WTC11 (cell line): Measurements from ENCODE around the gene SFRP2.

Source experiments
- ATF6 ChIP-seq: sonication (generic); formaldehyde crosslinking; IDR thresholded peaks from 2 replicates; pipeline ENCODE4 v1.8.1; 2023; ENCODE audit warnings: mild to moderate bottlenecking, missing genetic modification reagents
- CTCF ChIP-seq: fragments of 200-600 bp; IDR thresholded peaks from 2 replicates; pipeline ENCODE4 v1.8.0; 2022; ENCODE audit warnings: antibody characterized with exemption
- ELF4 ChIP-seq: sonication (generic); formaldehyde crosslinking; IDR thresholded peaks from 2 replicates; pipeline ENCODE4 v1.8.1; 2022; ENCODE audit warnings: low read depth, mild to moderate bottlenecking, moderate library complexity, missing genetic modification reagents
- ETV6 ChIP-seq: sonication (generic); formaldehyde crosslinking; IDR thresholded peaks from 2 replicates; pipeline ENCODE4 v1.8.1; 2022; ENCODE audit warnings: mild to moderate bottlenecking, missing genetic modification reagents
- JUN ChIP-seq: sonication (generic); formaldehyde crosslinking; IDR thresholded peaks from 2 replicates; pipeline ENCODE4 v1.8.0; 2023; ENCODE audit warnings: mild to moderate bottlenecking, missing genetic modification reagents
- PREB ChIP-seq: sonication (generic); formaldehyde crosslinking; IDR thresholded peaks from 2 replicates; pipeline ENCODE4 v1.8.1; 2022; ENCODE audit warnings: mild to moderate bottlenecking, missing genetic modification reagents, moderate library complexity, borderline replicate concordance
- SP1 ChIP-seq: sonication (generic); formaldehyde crosslinking; conservative IDR thresholded peaks from 2 replicates; pipeline ENCODE4 v1.8.1; 2022; ENCODE audit warnings: missing genetic modification reagents
- TEAD1 ChIP-seq: sonication (generic); formaldehyde crosslinking; IDR thresholded peaks from 2 replicates; pipeline ENCODE4 v1.8.0; 2022; ENCODE audit warnings: mild to moderate bottlenecking, missing genetic modification reagents
- TP53 ChIP-seq: sonication (generic); formaldehyde crosslinking; IDR thresholded peaks from 2 replicates; pipeline ENCODE4 v1.8.1; 2023; ENCODE audit warnings: mild to moderate bottlenecking, missing genetic modification reagents
- USF1 ChIP-seq: sonication (generic); formaldehyde crosslinking; IDR thresholded peaks from 2 replicates; pipeline ENCODE4 v1.8.0; 2022; ENCODE audit warnings: mild to moderate bottlenecking, missing genetic modification reagents
- ZNF121 ChIP-seq: sonication (generic); formaldehyde crosslinking; IDR thresholded peaks from 2 replicates; pipeline ENCODE4 v1.8.0; 2023; ENCODE audit warnings: missing genetic modification reagents
- ZNF416 ChIP-seq: fragments of 250-450 bp; sonication (Bioruptor Pico); IDR thresholded peaks from 2 replicates; pipeline ENCODE4 v1.9.0; 2021; ENCODE audit warnings: mild to moderate bottlenecking, inconsistent platforms
- ZNF512 ChIP-seq: sonication (generic); formaldehyde crosslinking; IDR thresholded peaks from 2 replicates; pipeline ENCODE4 v1.8.1; 2022; ENCODE audit warnings: missing genetic modification reagents, borderline replicate concordance

- no peak for TF ChIP-seq USF1
- no peak for TF ChIP-seq JUN
- no peak for TF ChIP-seq ZNF512 (CRISPR knock-in tag)
- no peak for TF ChIP-seq ELF4 (CRISPR knock-in tag)
- no peak for TF ChIP-seq ZNF121
- TF ChIP-seq ETV6 (CRISPR knock-in tag) = no peak
- TF ChIP-seq PREB = no peak
- TF ChIP-seq CTCF = peak; percentile 33
- TF ChIP-seq ZNF416 (CRISPR knock-in tag) = 0 out of 2 replicates have a peak, but pooled peaks have one; percentile 11
- TF ChIP-seq TP53 (CRISPR knock-in tag) = 0 out of 2 replicates have a peak, but pooled peaks have one; percentile 0
- no peak for TF ChIP-seq TEAD1
- TF ChIP-seq ATF6 (CRISPR knock-in tag) = no peak
- TF ChIP-seq SP1 (CRISPR knock-in tag) = no peak
Measured at GRCh38 chr4:153792618-153793247, 3.9 kb upstream of the SFRP2 start.
